Heart left ventricle (tissue), 13 donors: ENCODE data around the gene VIL1.

Source experiments
- POLR2A ChIP-seq, 2 donors: fragments of 450-650 bp; IDR thresholded peaks; one replicate each; pipeline ENCODE4 v1.6.1; 2017; ENCODE audit warnings: antibody characterized with exemption in 2 of 2, mild to moderate bottlenecking in 2 of 2, moderate library complexity in 2 of 2
- TF ChIP-seq, protein P1 (sequence below), 12 donors: fragments of 200-600 bp; sonication (generic) in 4 of 12; IDR thresholded peaks; one replicate each; pipeline versions ENCODE4 v1.5.0 to v1.8.0; 2018 to 2022; ENCODE audit warnings: antibody characterized with exemption in 12 of 12, mild to moderate bottlenecking in 5 of 12
- donor health status: ischemic (EF 13 %, LVEDD 7.1; RV severe dilation, severe dysfunction).
- donor health status: DM: no; HTN: yes; CAD: no.
- donor health status: DM: no; HTN: no; CAD: no.
- donor health status: ischemic (EF 25% LVEDD 6.9; RV normal size, moderate dysfunction).
- donor health status: ischemic (EF 25% LVEDD 5.7; RV mildly dilated, moderate dysfunction).
- donor health status: ischemic (EF 35%, LVEDD 5.7; RV mildly dilated, moderate dysfunction).
- donor health status: nonischemic (EF 11% LVEDD 7.7; RV severe dilation, severe dysfunction).
- donor health status: DM: yes; HTN: yes; CAD: no.
- donor health status: PGD.
- donor health status: ischemic (EF 29% LVEDD 5.4; RV normal size, mild dysfunction).
- donor health status: nonischemic (EF 23%, LVEDD 6.1; RV moderate dilation, normal function).

DNA sequence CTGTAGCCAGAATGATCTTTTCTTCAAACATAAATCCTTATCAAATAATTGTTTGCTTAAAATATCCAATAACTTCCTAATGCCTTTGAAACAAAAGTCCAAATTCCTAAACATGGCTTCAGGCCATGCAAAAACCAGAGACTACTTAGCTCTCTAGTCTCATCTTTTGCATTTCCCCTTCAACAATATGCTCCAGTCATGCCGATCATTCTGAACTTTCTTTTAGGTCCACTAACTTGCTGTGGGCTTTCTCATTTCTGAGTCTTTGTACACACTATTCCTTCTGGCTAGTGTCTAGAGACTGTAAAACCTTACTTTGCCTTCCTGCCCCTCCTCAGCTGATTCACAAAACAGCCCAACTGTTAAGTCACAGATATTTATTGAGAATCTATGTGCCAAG is 51.5 kb downstream of the VIL1 start:
- TF ChIP-seq, protein P1, sequence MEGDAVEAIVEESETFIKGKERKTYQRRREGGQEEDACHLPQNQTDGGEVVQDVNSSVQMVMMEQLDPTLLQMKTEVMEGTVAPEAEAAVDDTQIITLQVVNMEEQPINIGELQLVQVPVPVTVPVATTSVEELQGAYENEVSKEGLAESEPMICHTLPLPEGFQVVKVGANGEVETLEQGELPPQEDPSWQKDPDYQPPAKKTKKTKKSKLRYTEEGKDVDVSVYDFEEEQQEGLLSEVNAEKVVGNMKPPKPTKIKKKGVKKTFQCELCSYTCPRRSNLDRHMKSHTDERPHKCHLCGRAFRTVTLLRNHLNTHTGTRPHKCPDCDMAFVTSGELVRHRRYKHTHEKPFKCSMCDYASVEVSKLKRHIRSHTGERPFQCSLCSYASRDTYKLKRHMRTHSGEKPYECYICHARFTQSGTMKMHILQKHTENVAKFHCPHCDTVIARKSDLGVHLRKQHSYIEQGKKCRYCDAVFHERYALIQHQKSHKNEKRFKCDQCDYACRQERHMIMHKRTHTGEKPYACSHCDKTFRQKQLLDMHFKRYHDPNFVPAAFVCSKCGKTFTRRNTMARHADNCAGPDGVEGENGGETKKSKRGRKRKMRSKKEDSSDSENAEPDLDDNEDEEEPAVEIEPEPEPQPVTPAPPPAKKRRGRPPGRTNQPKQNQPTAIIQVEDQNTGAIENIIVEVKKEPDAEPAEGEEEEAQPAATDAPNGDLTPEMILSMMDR (IDR thresholded peaks at IDR 0.05), result no peak
- TF ChIP-seq POLR2A (IDR thresholded peaks at IDR 0.05), result no peak
